C4-2B (cell line): Measurements from ENCODE around the gene NIPAL3.

Source experiments
- H3K27ac ChIP-seq: fragments of 450-650 bp; 2 replicates; pipeline ENCODE4 v1.5.1; 2017
- ZFX ChIP-seq: fragments of 450-650 bp; IDR thresholded peaks from 2 replicates; pipeline ENCODE4 v1.6.1; 2017
- TF ChIP-seq, protein P1 (sequence below): fragments of 450-650 bp; conservative IDR thresholded peaks from 2 replicates; pipeline ENCODE4 v1.5.1; 2017; ENCODE audit warnings: mild to moderate bottlenecking

NIPAL3 gene

GRCh38 chr1:24385160-24385940 lies 30.3 kb upstream of the NIPAL3 start:
- H3K27ac ChIP-seq: peak overlapping the region; percentile 81
- TF ChIP-seq, protein P1, sequence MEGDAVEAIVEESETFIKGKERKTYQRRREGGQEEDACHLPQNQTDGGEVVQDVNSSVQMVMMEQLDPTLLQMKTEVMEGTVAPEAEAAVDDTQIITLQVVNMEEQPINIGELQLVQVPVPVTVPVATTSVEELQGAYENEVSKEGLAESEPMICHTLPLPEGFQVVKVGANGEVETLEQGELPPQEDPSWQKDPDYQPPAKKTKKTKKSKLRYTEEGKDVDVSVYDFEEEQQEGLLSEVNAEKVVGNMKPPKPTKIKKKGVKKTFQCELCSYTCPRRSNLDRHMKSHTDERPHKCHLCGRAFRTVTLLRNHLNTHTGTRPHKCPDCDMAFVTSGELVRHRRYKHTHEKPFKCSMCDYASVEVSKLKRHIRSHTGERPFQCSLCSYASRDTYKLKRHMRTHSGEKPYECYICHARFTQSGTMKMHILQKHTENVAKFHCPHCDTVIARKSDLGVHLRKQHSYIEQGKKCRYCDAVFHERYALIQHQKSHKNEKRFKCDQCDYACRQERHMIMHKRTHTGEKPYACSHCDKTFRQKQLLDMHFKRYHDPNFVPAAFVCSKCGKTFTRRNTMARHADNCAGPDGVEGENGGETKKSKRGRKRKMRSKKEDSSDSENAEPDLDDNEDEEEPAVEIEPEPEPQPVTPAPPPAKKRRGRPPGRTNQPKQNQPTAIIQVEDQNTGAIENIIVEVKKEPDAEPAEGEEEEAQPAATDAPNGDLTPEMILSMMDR: peak; percentile 61
- TF ChIP-seq ZFX: no peak

DNA sequence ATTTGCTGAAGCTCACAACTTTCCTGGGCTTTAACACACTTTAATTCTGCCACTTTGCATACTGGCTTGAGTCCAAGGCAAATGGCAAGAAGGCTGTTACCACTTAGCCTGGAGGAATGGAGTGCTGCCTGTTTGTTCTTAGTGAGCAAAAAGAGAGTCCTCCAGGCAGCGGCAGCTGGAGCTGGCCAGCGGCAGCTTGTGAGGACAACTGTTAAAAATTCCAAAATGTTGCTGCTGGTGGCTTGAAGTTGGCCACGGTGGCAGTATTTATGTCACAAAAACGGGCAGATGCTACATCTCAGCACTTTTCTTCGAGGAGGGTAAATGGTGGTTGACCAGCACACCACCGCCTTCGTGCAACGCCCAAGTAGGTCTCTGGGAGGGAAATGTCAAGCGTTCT lies 29.4 kb upstream of the NIPAL3 start:
- H3K27ac ChIP-seq: peak overlapping the region; percentile 81
- TF ChIP-seq, protein P1: no peak
- TF ChIP-seq ZFX: no peak

GRCh38 chr1:24386931-24387330 lies 28.7 kb upstream of the NIPAL3 start:
- TF ChIP-seq ZFX: no peak
- TF ChIP-seq, protein P1: no peak
- peak overlapping the region; percentile 81 for H3K27ac ChIP-seq

GRCh38 chr1:24387636-24388175 lies 27.9 kb upstream of the NIPAL3 start:
- H3K27ac ChIP-seq: peak overlapping the region; percentile 79
- TF ChIP-seq, protein P1: no peak
- TF ChIP-seq ZFX: no peak

- peak overlapping the region; percentile 79 for H3K27ac ChIP-seq
- TF ChIP-seq ZFX: no peak
- TF ChIP-seq, protein P1: no peak
Measured at GRCh38 chr1:24388331-24388885, 27.2 kb upstream of the NIPAL3 start.

- peak overlapping the region; percentile 79 for H3K27ac ChIP-seq
- TF ChIP-seq ZFX: no peak
Measured at GRCh38 chr1:24389231-24389678, 26.3 kb upstream of the NIPAL3 start.

DNA sequence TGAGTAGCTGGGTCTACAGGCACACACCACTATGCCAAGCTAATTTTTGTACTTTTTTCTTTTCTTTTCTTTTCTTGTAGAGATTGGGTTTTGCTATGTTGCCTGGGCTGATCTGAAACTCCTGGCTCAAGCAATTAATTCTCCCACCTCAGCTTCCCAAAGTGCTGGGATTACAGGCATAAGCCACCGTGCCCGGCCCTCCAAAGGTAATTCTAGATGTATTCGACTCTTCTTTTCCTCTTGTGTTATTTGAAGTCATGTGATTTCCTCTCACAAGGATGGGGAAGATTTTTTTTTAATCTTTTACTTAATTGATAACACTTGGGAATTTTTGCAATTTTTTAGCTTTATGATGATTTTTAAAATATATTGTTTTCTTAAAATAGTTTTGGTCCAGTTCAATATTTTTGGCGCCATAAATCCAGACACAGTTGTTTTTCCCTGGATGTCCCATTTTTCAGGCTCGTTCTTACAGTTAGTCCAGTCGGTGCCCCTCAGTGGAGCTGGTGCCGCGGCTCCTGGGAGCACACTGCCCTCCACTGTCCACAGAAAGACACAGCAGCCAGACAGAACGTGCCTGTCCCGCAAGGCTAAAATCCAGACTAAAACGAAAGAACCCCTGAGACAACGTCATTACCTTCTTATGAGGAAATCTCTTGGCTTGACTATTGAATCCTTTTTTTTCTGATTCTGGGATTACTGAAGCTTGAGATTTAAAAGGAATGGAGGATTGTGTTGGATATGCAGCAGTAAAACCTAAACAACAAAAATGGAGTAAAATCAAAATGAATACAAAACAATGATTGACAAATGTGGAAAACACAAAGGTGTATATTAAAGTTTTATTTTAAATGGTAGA lies 24.4 kb upstream of the NIPAL3 start:
- TF ChIP-seq ZFX: no peak
- TF ChIP-seq, protein P1: peak; percentile 84
- H3K27ac ChIP-seq: peak overlapping the region; percentile 79
